VCaP (cell line): ENCODE measurements around the gene FHIT.
"Not testable (repeated sequence)": the region's sequence is repeated elsewhere in the genome, so short reads cannot be mapped to it uniquely, and the experiment has no call there.

Experiments
- H3K27ac ChIP-seq: fragments of 450-650 bp; 2 replicates; pipeline ENCODE4 v1.5.1; 2017
- TF ChIP-seq, protein P1 (sequence below): fragments of 450-650 bp; conservative IDR thresholded peaks from 2 replicates; pipeline ENCODE4 v1.5.1; 2017; ENCODE audit warnings: mild to moderate bottlenecking, moderate library complexity

The FHIT gene

DNA sequence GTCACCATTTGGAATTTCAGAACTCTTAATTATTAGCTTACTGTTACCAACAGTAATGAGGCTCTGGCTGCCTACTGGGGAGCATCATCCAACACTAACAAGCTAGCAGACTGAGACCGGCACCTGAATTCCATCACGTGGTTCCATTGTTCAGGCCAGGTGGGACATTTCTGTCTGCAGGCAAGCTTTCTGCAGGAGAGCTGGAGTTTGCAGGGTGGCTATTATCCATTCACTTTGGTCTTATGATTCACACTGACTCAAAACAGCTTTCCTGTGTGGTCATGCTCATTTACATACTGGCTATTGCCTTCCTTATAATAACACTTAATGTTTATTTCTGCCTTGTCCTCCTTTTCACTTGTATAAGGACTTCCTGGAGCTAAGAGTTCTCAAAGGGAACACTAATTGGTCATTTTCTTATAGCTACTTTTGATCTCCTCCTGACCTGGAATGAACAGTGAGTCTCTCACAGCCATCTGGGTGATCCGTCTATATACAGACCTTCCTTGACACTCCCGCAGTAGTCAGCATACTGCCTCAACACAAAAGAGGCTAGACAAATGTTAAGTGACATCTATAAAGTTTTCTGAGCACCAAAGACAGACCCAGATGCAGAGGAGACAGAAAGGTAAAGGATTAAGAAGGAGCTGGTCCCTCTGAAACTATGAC lies 695.4 kb downstream of the FHIT start:
- no peak overlapping the region for H3K27ac ChIP-seq
- TF ChIP-seq, protein P1, sequence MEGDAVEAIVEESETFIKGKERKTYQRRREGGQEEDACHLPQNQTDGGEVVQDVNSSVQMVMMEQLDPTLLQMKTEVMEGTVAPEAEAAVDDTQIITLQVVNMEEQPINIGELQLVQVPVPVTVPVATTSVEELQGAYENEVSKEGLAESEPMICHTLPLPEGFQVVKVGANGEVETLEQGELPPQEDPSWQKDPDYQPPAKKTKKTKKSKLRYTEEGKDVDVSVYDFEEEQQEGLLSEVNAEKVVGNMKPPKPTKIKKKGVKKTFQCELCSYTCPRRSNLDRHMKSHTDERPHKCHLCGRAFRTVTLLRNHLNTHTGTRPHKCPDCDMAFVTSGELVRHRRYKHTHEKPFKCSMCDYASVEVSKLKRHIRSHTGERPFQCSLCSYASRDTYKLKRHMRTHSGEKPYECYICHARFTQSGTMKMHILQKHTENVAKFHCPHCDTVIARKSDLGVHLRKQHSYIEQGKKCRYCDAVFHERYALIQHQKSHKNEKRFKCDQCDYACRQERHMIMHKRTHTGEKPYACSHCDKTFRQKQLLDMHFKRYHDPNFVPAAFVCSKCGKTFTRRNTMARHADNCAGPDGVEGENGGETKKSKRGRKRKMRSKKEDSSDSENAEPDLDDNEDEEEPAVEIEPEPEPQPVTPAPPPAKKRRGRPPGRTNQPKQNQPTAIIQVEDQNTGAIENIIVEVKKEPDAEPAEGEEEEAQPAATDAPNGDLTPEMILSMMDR, result no peak

DNA sequence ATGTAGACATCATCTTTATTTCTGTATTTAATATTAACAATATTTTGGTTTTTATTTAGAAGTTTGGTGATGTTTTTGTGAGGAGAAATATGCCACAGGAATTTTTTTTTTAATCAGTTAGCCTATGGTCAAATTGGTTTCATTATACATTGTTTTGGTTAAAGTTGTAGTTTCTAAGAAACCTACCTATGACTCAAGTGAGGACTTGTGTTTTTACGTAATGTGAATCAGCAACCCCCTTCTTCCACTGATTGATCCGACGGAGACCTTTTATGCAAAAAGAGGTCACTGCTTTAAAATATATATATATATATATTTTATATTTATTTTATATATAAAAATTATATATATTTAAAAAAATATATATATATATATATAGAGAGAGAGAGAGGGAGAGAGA lies 698.1 kb downstream of the FHIT start:
- no peak overlapping the region for H3K27ac ChIP-seq
- TF ChIP-seq, protein P1, result no peak

DNA sequence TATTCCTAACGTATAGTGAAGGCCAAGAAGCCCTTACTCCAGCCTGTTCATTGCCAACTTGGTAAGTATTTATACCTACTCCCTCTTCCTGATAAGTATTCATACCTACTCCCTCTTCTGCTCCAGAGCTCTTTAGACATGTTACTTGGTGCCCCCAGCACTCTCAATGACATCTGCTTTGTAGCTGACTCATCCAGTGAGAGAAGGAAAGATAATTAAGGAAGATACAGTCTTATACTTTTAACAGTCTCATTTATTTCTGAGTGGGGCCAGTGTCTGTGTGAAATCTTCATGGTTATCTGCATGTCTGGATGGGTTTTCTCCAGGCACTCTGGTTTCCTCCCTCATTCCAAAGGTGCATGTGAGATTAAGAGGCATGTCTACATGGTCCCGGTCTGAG lies 698.7 kb downstream of the FHIT start:
- H3K27ac ChIP-seq, result no peak overlapping the region
- TF ChIP-seq, protein P1, result no peak

DNA sequence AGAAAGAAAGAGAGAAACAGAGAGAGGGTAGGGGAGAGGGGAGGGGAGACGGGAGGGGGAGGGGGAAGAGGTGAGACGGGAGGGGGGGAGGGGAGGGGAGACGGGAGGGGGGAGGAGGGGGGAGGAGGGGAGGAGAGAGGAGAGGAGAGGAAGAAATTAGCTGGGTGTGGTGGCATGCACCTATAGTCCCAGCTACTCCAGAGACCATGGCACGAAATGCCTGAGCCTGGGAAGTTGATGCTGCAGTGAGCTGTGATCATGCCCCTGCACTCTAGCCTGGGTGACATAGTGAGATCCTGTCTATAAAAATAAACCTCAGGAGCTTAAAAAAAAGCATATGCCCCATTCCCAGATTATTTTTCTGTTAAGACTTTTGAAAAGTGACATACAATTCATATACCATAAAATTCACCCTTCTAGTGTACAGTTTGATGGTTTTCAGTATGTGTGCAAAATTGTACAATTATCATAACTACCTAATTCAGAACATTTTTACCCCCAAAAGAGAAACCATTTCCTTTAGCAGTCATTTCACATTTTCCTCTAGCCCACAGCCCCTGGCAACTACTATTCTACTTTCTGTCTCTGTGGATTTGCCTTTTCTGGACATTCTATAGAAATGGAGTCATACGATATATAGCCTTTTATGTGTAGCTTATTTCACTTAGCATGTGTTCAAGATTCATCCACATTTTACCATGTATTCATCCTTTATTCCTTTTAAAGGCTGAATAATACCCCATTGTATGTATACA lies 699.6 kb downstream of the FHIT start:
- TF ChIP-seq, protein P1, result no peak
- H3K27ac ChIP-seq, result no peak overlapping the region

DNA sequence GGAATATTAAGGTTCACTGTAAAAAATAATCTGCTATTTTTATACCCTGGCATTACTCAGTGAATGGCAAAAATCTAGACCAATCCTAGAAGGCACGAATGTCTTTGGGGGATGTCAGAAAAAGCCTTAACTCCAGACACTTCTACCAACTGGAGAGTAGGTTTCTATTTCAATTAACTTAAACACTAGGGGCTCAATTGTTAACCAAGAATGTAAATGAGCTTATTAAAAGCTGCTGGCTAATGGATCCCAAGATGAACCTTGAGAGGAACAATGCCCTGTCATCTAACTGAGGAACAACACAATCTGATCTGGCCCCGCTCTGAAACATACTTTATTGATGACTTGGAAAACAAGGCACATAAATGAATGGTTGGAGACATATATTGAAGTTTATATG lies 701.4 kb downstream of the FHIT start:
- TF ChIP-seq, protein P1, result no peak
- no peak overlapping the region for H3K27ac ChIP-seq

DNA sequence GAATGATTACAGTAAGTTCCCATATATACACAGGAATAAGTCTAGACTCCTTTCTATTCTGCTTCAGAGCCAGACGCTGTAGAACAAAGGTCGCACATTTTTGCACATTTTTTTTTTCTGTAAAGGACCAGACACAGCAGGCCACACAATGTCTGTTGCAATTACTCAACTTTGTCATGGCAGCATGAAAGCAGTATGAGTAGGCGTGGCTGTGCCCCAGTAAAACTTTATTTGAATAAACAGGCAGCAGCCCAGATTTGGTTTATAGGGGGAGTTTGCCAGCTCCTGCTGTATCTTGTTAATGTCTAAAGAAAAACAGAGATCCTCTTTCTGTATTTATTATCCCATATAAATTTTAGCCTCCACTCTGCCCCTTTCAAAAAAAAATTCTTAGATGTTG lies 708.3 kb downstream of the FHIT start:
- TF ChIP-seq, protein P1, result no peak
- H3K27ac ChIP-seq, result peak overlapping the region; percentile 67

DNA sequence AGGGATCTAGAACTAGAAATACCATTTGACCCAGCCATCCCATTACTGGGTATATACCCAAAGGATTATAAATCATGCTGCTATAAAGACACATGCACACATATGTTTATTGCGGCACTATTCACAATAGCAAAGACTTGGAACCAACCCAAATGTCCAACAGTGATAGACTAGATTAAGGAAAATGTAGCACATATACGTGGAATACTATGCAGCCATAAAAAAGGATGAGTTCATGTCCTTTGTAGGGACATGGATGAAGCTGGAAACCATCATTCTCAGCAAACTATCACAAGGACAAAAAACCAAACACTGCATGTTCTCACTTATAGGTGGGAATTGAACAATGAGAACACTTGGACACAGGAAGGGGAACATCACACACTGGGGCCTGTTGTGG lies 711.9 kb downstream of the FHIT start:
- not testable (repeated sequence) for H3K27ac ChIP-seq

DNA sequence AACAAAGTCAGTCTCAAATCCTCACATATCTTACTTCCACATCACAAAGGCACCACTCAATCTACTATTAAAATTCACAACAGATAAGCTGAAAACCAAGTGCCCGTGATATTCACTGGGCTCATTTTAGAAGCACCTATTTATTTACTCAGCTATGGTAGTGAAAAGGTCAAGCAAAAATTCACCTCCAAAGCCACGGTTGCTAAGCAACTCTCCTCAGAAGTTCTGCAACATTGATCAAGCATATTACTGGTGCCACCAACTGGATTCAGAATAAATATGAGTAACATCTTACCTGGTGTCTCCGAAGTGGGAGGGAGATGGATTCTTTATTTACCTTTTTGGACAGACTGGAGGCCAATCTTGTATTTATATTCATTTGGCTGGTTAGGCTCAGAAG lies 714.8 kb downstream of the FHIT start:
- TF ChIP-seq, protein P1, result peak; percentile 55
- H3K27ac ChIP-seq, result peak overlapping the region; percentile 49
